IPS DF 4.7 (cell line): ENCODE results near the gene RMC1.
"Not testable (repeated sequence)": the region's sequence is repeated elsewhere in the genome, so short reads cannot be mapped to it uniquely, and the experiment has no call there.

Experiments
- DNase-seq: peaks from one replicate; pipeline ENCODE4 v3.0.0-alpha.2; 2013; ENCODE audit warnings: low spot score; ENCODE audit errors: extremely low read depth

RMC1 gene

GRCh38 chr18:23503038-23503962 is at the start of gene RMC1:
RMC1 (plus strand) TSS chr18:23503511; CDS start chr18:23503619, 108 bp downstream.
- peak; percentile 38 for DNase-seq

GRCh38 chr18:23453680-23454058 is 49.6 kb upstream of the RMC1 start:
- no peak for DNase-seq

- no peak for DNase-seq
Observed at GRCh38 chr18:23456835-23457234, 46.5 kb upstream of the RMC1 start.

GRCh38 chr18:23458830-23459529 is 44.3 kb upstream of the RMC1 start:
- DNase-seq = no peak

GRCh38 chr18:23459530-23459921 is 43.8 kb upstream of the RMC1 start:
- DNase-seq = no peak

- no peak for DNase-seq
Observed at GRCh38 chr18:23460285-23461273, 42.7 kb upstream of the RMC1 start.

- DNase-seq = no peak
Observed at GRCh38 chr18:23462876-23463275, 40.4 kb upstream of the RMC1 start.

- DNase-seq = no peak
Observed at GRCh38 chr18:23468753-23469459, 34.4 kb upstream of the RMC1 start.

GRCh38 chr18:23470620-23471387 is 32.5 kb upstream of the RMC1 start:
- DNase-seq = no peak

GRCh38 chr18:23471486-23471885 is 31.8 kb upstream of the RMC1 start:
- no peak for DNase-seq

- no peak for DNase-seq
Observed at GRCh38 chr18:23479829-23480505, 23.3 kb upstream of the RMC1 start.

GRCh38 chr18:23484561-23485182 is 18.6 kb upstream of the RMC1 start:
- no peak for DNase-seq

GRCh38 chr18:23485386-23485785 is 17.9 kb upstream of the RMC1 start:
- DNase-seq = no peak

GRCh38 chr18:23487738-23488570 is 15.4 kb upstream of the RMC1 start:
- no peak for DNase-seq

GRCh38 chr18:23489586-23489985 is 13.7 kb upstream of the RMC1 start:
- not testable (repeated sequence) for DNase-seq

GRCh38 chr18:23493654-23494053 is 9.7 kb upstream of the RMC1 start:
- DNase-seq = no peak

- no peak for DNase-seq
Observed at GRCh38 chr18:23494992-23495391, 8.3 kb upstream of the RMC1 start.
